MM.1S (cell line): ENCODE results near the gene ASIC2.

Source experiments
- CTCF ChIP-seq: fragments of 300-600 bp; sonication (generic); IDR thresholded peaks from 2 replicates; pipeline ENCODE4 v1.5.1; 2016; ENCODE audit warnings: antibody characterized with exemption, low read length, mixed read lengths
- EZH2 ChIP-seq: fragments of 300-600 bp; sonication (generic); optimal IDR thresholded peaks from 2 replicates; pipeline ENCODE3; 2017; ENCODE audit warnings: low read depth, mild to moderate bottlenecking, antibody characterized with exemption, low read length, mixed read lengths
- EZH2phosphoT487 ChIP-seq: fragments of 300-600 bp; sonication (generic); IDR thresholded peaks from 2 replicates; pipeline ENCODE4 v1.6.1; 2018; ENCODE audit warnings: antibody characterized with exemption, low read length

- no peak for TF ChIP-seq EZH2
- TF ChIP-seq EZH2phosphoT487, result no peak
- TF ChIP-seq CTCF, result no peak
Observed at GRCh38 chr17:33099906-33100305, 193.2 kb downstream of the ASIC2 start.
